H9 (cell line): ENCODE results near the gene PEMT. TPM values are rescaled to one million over a fixed set of nuclear protein-coding genes. Genes with fewer than 3 reads are reported as not detected.

Source experiments
- DNase-seq: peaks from one replicate; pipeline ENCODE4 v3.0.0-alpha.2; 2017
- H2AFZ ChIP-seq: one replicate; pipeline ENCODE4 v1.6.1; 2013; ENCODE audit warnings: mild to moderate bottlenecking, low read length, control low read depth, moderate library complexity
- H2AK5ac ChIP-seq: 2 replicates; pipeline ENCODE4 v1.6.1; 2013; ENCODE audit warnings: low read length, control low read depth, mixed read lengths; ENCODE audit not compliant: insufficient read length
- H2BK120ac ChIP-seq: one replicate; pipeline ENCODE4 v1.6.1; 2013; ENCODE audit warnings: low read depth, mild to moderate bottlenecking, low read length, control low read depth, inconsistent platforms; ENCODE audit not compliant: poor library complexity, severe bottlenecking
- H2BK12ac ChIP-seq: 2 replicates; pipeline ENCODE4 v1.6.1; 2013; ENCODE audit warnings: low read length, control low read depth, mixed read lengths, low read depth; ENCODE audit not compliant: insufficient read length
- H2BK15ac ChIP-seq: 2 replicates; pipeline ENCODE4 v1.6.1; 2013; ENCODE audit warnings: low read depth, low read length, control low read depth
- H2BK20ac ChIP-seq: one replicate; pipeline ENCODE4 v1.6.1; 2013; ENCODE audit warnings: low read depth, mild to moderate bottlenecking, low read length, control low read depth, inconsistent platforms; ENCODE audit not compliant: poor library complexity, severe bottlenecking
- H2BK5ac ChIP-seq: 2 replicates; pipeline ENCODE4 v1.6.1; 2013; ENCODE audit warnings: low read length, control low read depth, mixed read lengths; ENCODE audit not compliant: insufficient read length
- H3K14ac ChIP-seq: 2 replicates; pipeline ENCODE4 v1.6.1; 2013; ENCODE audit warnings: low read length, control low read depth; ENCODE audit not compliant: insufficient read depth
- H3K18ac ChIP-seq: 2 replicates; pipeline ENCODE4 v1.6.1; 2013; ENCODE audit warnings: low read depth, mild to moderate bottlenecking, mixed read lengths, low read length, control low read depth; ENCODE audit not compliant: insufficient read length
- H3K23ac ChIP-seq: 2 replicates; pipeline ENCODE4 v1.6.1; 2013; ENCODE audit warnings: low read length, control low read depth, mixed read lengths, low read depth; ENCODE audit not compliant: insufficient read length
- H3K23me2 ChIP-seq: 2 replicates; pipeline ENCODE4 v1.6.1; 2013; ENCODE audit warnings: low read depth, mild to moderate bottlenecking, mixed read lengths, low read length, control low read depth; ENCODE audit not compliant: insufficient read length, poor library complexity, severe bottlenecking
- H3K27ac ChIP-seq: 2 replicates; pipeline ENCODE4 v1.5.1; 2013; ENCODE audit warnings: low read length, control low read depth, mixed read lengths, low read depth; ENCODE audit not compliant: insufficient read length
- H3K27me3 ChIP-seq: 2 replicates; pipeline ENCODE4 v1.6.1; 2013; ENCODE audit warnings: low read length, control low read depth, inconsistent platforms; ENCODE audit not compliant: insufficient read depth
- H3K4ac ChIP-seq: 2 replicates; pipeline ENCODE4 v1.6.1; 2013; ENCODE audit warnings: low read depth, mild to moderate bottlenecking, control low read depth, inconsistent platforms, low read length, moderate library complexity
- H3K4me1 ChIP-seq: 2 replicates; pipeline ENCODE4 v1.6.1; 2013; ENCODE audit warnings: low read length, control low read depth, inconsistent platforms; ENCODE audit not compliant: insufficient read depth
- H3K4me2 ChIP-seq: 2 replicates; pipeline ENCODE4 v1.6.1; 2013; ENCODE audit warnings: low read length, control low read depth, mixed read lengths; ENCODE audit not compliant: insufficient read length, insufficient read depth
- H3K56ac ChIP-seq: 2 replicates; pipeline ENCODE4 v1.6.1; 2013; ENCODE audit warnings: low read depth, mild to moderate bottlenecking, mixed read lengths, low read length, control low read depth; ENCODE audit not compliant: insufficient read length
- H3K79me1 ChIP-seq: 2 replicates; pipeline ENCODE4 v1.6.1; 2013; ENCODE audit warnings: low read depth, mild to moderate bottlenecking, moderate library complexity, low read length, control low read depth, inconsistent platforms; ENCODE audit not compliant: insufficient read depth, poor library complexity, severe bottlenecking
- H3K79me2 ChIP-seq: 2 replicates; pipeline ENCODE4 v1.6.1; 2013; ENCODE audit warnings: low read length, control low read depth, inconsistent platforms; ENCODE audit not compliant: insufficient read depth
- H3K9ac ChIP-seq: 2 replicates; pipeline ENCODE4 v1.6.1; 2013; ENCODE audit warnings: low read length, control low read depth, mixed read lengths; ENCODE audit not compliant: insufficient read length; ENCODE audit errors: extremely low read depth
- H3K9me3 ChIP-seq: one replicate; pipeline ENCODE4 v1.6.1; 2013; ENCODE audit warnings: low read depth, low read length, inconsistent platforms; ENCODE audit not compliant: control insufficient read depth
- H3T11ph ChIP-seq: one replicate; pipeline ENCODE4 v1.6.1; 2013; ENCODE audit warnings: mild to moderate bottlenecking, low read length, control low read depth, inconsistent platforms
- H4K20me1 ChIP-seq: one replicate; pipeline ENCODE4 v1.6.1; 2013; ENCODE audit not compliant: control insufficient read depth, insufficient read length, insufficient read depth
- H4K5ac ChIP-seq: 2 replicates; pipeline ENCODE4 v1.6.1; 2013; ENCODE audit warnings: low read depth, mild to moderate bottlenecking, mixed read lengths, low read length, control low read depth; ENCODE audit not compliant: insufficient read length
- H4K8ac ChIP-seq: replicated peaks from 2 replicates; pipeline ENCODE4 v1.6.1; 2013; ENCODE audit warnings: low read length, control low read depth, mixed read lengths, low read depth; ENCODE audit not compliant: insufficient read length
- H4K91ac ChIP-seq: 2 replicates; pipeline ENCODE4 v1.6.1; 2013; ENCODE audit warnings: low read depth, mild to moderate bottlenecking, moderate library complexity, mixed read lengths, low read length, control low read depth; ENCODE audit not compliant: insufficient read length
- H3K27ac Mint-ChIP-seq, 3 experiments: 2 replicates in 2 of 3; 3 replicates in 1 of 3; pipeline ENCODE4 v1.8.0; 2020 to 2021; ENCODE audit warnings: mixed read lengths in 3 of 3, mild to moderate bottlenecking in 1 of 3, moderate library complexity in 1 of 3
- H3K27me3 Mint-ChIP-seq: 2 replicates; pipeline ENCODE4 v1.8.0; 2021; ENCODE audit warnings: low read depth, mild to moderate bottlenecking, moderate library complexity, mixed read lengths
- H3K36me3 Mint-ChIP-seq, 3 experiments: 2 replicates in 2 of 3; 3 replicates in 1 of 3; pipeline ENCODE4 v1.8.0; 2020 to 2021; ENCODE audit warnings: low read depth in 3 of 3, mixed read lengths in 3 of 3; ENCODE audit not compliant: insufficient read depth in 1 of 3
- H3K4me1 Mint-ChIP-seq, 2 experiments: 2 replicates each; pipeline ENCODE4 v1.8.0; 2020; ENCODE audit warnings: mixed read lengths in 2 of 2
- H3K4me3 Mint-ChIP-seq, 2 experiments: 2 replicates in 1 of 2; 3 replicates in 1 of 2; pipeline ENCODE4 v1.8.0; 2020 to 2021; ENCODE audit warnings: mild to moderate bottlenecking in 2 of 2, mixed read lengths in 2 of 2, moderate library complexity in 1 of 2
- H3K9me3 Mint-ChIP-seq, 2 experiments: 2 replicates in 1 of 2; 3 replicates in 1 of 2; pipeline ENCODE4 v1.8.0; 2020; ENCODE audit warnings: mild to moderate bottlenecking in 2 of 2, mixed read lengths in 2 of 2, moderate library complexity in 1 of 2
- WGBS: extraction: QIAGEN DNeasy Blood & Tissue Kit; methylation state at CpG from one replicate; pipeline ENCODE4 v1.1.7; 2013; ENCODE audit warnings: missing lambda C conversion rate, low lambda C conversion rate, mixed read lengths; ENCODE audit not compliant: insufficient read length; ENCODE audit errors: extremely low coverage; 5-methylcytosine and 5-hydroxymethylcytosine counted together
- total RNA-seq: library from RNA; stranded (reverse); gene quantifications from 2 replicates; pipeline ENCODE4 v1.2.1, GENCODE V29; 2021
- TF ChIP-seq, protein P1 (sequence below): fragments of 200-600 bp; sonication (generic); conservative IDR thresholded peaks from 3 replicates; pipeline ENCODE4 v1.8.0; 2021; ENCODE audit warnings: antibody characterized with exemption, mild to moderate bottlenecking

PEMT gene
- total RNA-seq, 1 experiment from 2014 or later, result 63.2 TPM

DNA sequence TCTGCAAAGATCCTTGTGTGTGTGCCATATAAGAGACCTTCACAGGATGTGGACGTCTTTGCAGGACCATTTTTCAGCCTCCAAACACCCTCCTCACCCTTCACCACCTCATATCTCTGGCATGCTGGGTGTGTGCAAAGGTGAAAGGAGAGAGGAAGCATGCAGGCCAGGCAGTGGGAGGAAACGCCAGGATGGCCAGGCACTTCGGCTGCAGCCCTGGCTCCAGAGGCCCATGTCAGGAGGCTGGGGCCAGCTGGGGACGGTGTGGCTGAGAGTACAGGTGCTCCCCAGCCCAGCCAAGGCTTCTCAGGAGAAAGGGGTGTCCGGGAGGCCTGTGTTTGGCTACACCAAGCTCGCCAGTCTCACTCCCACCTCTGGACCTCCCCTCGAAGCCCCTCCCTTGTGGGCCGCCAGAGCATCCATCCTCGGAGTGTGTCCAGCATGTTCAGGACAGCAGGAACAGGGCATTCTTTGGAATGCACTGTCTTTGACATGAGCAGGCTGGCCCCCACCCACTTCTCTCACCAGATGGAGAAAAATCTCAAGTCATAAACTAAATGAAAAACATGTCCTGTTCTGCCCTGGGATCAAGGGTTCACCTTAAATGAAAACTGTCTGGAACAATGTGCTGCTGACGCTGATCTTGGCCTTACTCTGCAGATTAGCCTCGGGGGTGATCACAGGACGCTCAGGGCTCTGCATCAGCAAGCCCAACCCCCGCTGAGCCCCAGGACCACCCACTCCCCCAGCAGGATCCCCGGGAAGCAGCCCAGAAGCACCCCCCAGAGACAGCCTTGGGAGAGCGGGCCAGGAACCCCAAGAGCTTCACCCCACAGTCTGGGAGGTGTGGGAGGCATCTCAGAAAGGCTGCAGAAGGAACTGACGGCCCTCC, 15.9 kb downstream of the PEMT start:
- H3K27ac Mint-ChIP-seq, result peak overlapping the region in 1 of 3 experiments; percentile 85; a peak in 2 of 7 replicates
- Histone ChIP-seq H3K23me2 (no peaks in the 10 kb centered on the region), H2BK12ac (no peak overlapping the region), H2AK5ac (no peak overlapping the region), H2BK20ac (no peak overlapping the region), H2BK15ac (no peak overlapping the region), H3K9me3 (no peaks in the 10 kb centered on the region), H3K14ac (no peak overlapping the region), H4K20me1 (no peaks in the 10 kb centered on the region), H2AFZ (no peak overlapping the region), H3K4me2 (no peak overlapping the region), H4K5ac (no peak overlapping the region), H2BK120ac (no peak overlapping the region), H3K56ac (no peak overlapping the region), H3K9ac (no peak overlapping the region), H3K27me3 (no peaks in the 10 kb centered on the region), H3T11ph (no peak overlapping the region), H2BK5ac (no peak overlapping the region), H4K8ac (no peak overlapping the region), H3K18ac (no peak overlapping the region), H3K4me1 (no peaks in the 10 kb centered on the region), H3K79me1 (no peaks in the 10 kb centered on the region), H3K4ac (no peak overlapping the region), H3K23ac (no peak overlapping the region), H3K79me2 (no peaks in the 10 kb centered on the region), H4K91ac (no peak overlapping the region), H3K27ac (no peak overlapping the region)
- TF ChIP-seq, protein P1, sequence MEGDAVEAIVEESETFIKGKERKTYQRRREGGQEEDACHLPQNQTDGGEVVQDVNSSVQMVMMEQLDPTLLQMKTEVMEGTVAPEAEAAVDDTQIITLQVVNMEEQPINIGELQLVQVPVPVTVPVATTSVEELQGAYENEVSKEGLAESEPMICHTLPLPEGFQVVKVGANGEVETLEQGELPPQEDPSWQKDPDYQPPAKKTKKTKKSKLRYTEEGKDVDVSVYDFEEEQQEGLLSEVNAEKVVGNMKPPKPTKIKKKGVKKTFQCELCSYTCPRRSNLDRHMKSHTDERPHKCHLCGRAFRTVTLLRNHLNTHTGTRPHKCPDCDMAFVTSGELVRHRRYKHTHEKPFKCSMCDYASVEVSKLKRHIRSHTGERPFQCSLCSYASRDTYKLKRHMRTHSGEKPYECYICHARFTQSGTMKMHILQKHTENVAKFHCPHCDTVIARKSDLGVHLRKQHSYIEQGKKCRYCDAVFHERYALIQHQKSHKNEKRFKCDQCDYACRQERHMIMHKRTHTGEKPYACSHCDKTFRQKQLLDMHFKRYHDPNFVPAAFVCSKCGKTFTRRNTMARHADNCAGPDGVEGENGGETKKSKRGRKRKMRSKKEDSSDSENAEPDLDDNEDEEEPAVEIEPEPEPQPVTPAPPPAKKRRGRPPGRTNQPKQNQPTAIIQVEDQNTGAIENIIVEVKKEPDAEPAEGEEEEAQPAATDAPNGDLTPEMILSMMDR, result no peak
- DNase-seq, result no peak
- H3K4me3 Mint-ChIP-seq, result no peak overlapping the region
- H3K9me3 Mint-ChIP-seq, result no peaks in the 10 kb centered on the region; a peak in 1 of 5 replicates
- WGBS, result no CpG with 5 or more reads among the region's 16 CpGs
- peaks cover 4% of the 10 kb centered on the region in 2 experiments; a peak in 2 of 4 replicates for H3K4me1 Mint-ChIP-seq
- no peaks in the 10 kb centered on the region for H3K27me3 Mint-ChIP-seq
- H3K36me3 Mint-ChIP-seq, result peaks cover 0 to 17% (median 14%) of the 10 kb centered on the region in 3 experiments; a peak in 4 of 7 replicates
